Measurements from ENCODE around the gene MYO7B. TPM values are rescaled to one million over a fixed set of nuclear protein-coding genes. Genes with fewer than 3 reads are reported as not detected.

The MYO7B gene
- total RNA-seq, 1 donor from 2014 or later = 5.2 TPM

GRCh38 chr2:127591221-127591923 lies 55.9 kb downstream of the MYO7B start:
- H3K27ac ChIP-seq = no peak overlapping the region

GRCh38 chr2:127592761-127593227 lies 57.3 kb downstream of the MYO7B start:
- no peak overlapping the region for H3K4me3 ChIP-seq
- H3K4me1 ChIP-seq = no peaks in the 10 kb centered on the region
- no peak for ATAC-seq
- H3K27me3 ChIP-seq (ENCODE audit: low read depth) = no peaks in the 10 kb centered on the region
- no peaks in the 10 kb centered on the region for H3K9me3 ChIP-seq
- H3K27ac ChIP-seq = no peak overlapping the region
- intact Hi-C loops (cut with DNase I) = no loop called here
- no peak for TF ChIP-seq CTCF (IDR thresholded peaks at IDR 0.05)
- DNase-seq = no peak
- no peaks in the 10 kb centered on the region for H3K36me3 ChIP-seq

More at GRCh38 chr2:127591221-127591923, 55.9 kb downstream of the MYO7B start:
- Histone ChIP-seq H3K36me3 (no peaks in the 10 kb centered on the region), H3K9me3 (no peaks in the 10 kb centered on the region), H3K27me3 (ENCODE audit: low read depth) (no peaks in the 10 kb centered on the region), H3K4me3 (no peak overlapping the region), H3K4me1 (no peaks in the 10 kb centered on the region)
- DNase-seq (peak; percentile 70), ATAC-seq (peak; percentile 86 to 90)
- peak; percentile 82 for TF ChIP-seq CTCF (IDR thresholded peaks at IDR 0.05)
- intact Hi-C loops (cut with DNase I) = no loop called here

- ATAC-seq = no peak
- DNase-seq = no peak
- no peak for TF ChIP-seq CTCF (IDR thresholded peaks at IDR 0.05)
- no peaks in the 10 kb centered on the region for H3K9me3 ChIP-seq
- H3K4me1 ChIP-seq = no peaks in the 10 kb centered on the region
- H3K27ac ChIP-seq = no peak overlapping the region
- no peaks in the 10 kb centered on the region for H3K27me3 ChIP-seq (ENCODE audit: low read depth)
- no peaks in the 10 kb centered on the region for H3K36me3 ChIP-seq
- intact Hi-C loops (cut with DNase I) = no loop called here
- H3K4me3 ChIP-seq = no peak overlapping the region
Observed at GRCh38 chr2:127593228-127594115, 58.0 kb downstream of the MYO7B start.

- Histone ChIP-seq H3K4me3 (no peak overlapping the region), H3K4me1 (no peaks in the 10 kb centered on the region), H3K9me3 (no peaks in the 10 kb centered on the region), H3K27ac (no peak overlapping the region), H3K27me3 (ENCODE audit: low read depth) (no peaks in the 10 kb centered on the region), H3K36me3 (no peaks in the 10 kb centered on the region)
- no peak for ATAC-seq
- DNase-seq = no peak
- intact Hi-C loops (cut with DNase I) = no loop called here
- no peak for TF ChIP-seq CTCF (IDR thresholded peaks at IDR 0.05)
Observed at GRCh38 chr2:127594116-127594591, 58.7 kb downstream of the MYO7B start.

- H3K4me1 ChIP-seq = no peaks in the 10 kb centered on the region
- ATAC-seq (no peak), DNase-seq (no peak)
- intact Hi-C loops (cut with DNase I) = no loop called here
- no peaks in the 10 kb centered on the region for H3K9me3 ChIP-seq
- no peaks in the 10 kb centered on the region for H3K36me3 ChIP-seq
- H3K27me3 ChIP-seq (ENCODE audit: low read depth) = no peaks in the 10 kb centered on the region
- no peak overlapping the region for H3K27ac ChIP-seq
- H3K4me3 ChIP-seq = no peak overlapping the region
- no peak for TF ChIP-seq CTCF (IDR thresholded peaks at IDR 0.05)
Observed at GRCh38 chr2:127596311-127597045, 61.0 kb downstream of the MYO7B start.
